Raji (cell line): ENCODE measurements around the gene PTPN14.

ENCODE experiments used
- POLR2A ChIP-seq: IDR thresholded peaks from 2 replicates; pipeline ENCODE4 v1.6.1; 2011; ENCODE audit warnings: low read depth, low read length, control low read depth; ENCODE audit not compliant: insufficient read depth

The PTPN14 gene

GRCh38 chr1:214419650-214420049, 131.8 kb downstream of the PTPN14 start:
- no peak for TF ChIP-seq POLR2A

- no peak for TF ChIP-seq POLR2A
Measured at GRCh38 chr1:214418391-214418790, 133.0 kb downstream of the PTPN14 start.

- TF ChIP-seq POLR2A, result no peak
Measured at GRCh38 chr1:214417545-214418210, 133.7 kb downstream of the PTPN14 start.

- TF ChIP-seq POLR2A, result no peak
Measured at GRCh38 chr1:214416858-214417257, 134.5 kb downstream of the PTPN14 start.

GRCh38 chr1:214416417-214416816, 135.0 kb downstream of the PTPN14 start:
- no peak for TF ChIP-seq POLR2A

GRCh38 chr1:214415131-214415530, 136.3 kb downstream of the PTPN14 start:
- TF ChIP-seq POLR2A, result no peak

DNA sequence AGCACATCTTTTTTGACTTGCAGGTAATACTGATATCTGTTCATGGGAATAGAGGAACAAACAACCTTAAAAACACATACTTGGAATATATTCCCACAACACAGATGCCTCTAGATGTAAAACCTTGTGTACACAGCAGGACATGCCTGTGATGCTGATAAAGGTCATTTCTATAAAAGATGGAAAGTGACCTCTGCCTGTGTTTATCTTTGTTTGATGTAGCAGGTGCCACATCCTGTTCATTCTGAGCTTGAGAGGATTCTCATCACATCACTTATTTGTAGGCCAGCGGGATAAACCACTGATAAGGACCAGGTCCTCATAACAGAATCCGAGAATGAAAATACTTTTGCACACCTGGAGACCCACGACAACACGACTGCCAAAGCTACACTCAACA, 136.7 kb downstream of the PTPN14 start:
- TF ChIP-seq POLR2A, result no peak

GRCh38 chr1:214413315-214413714, 138.1 kb downstream of the PTPN14 start:
- no peak for TF ChIP-seq POLR2A

- TF ChIP-seq POLR2A, result no peak
Measured at GRCh38 chr1:214404571-214405213, 146.7 kb downstream of the PTPN14 start.

- no peak for TF ChIP-seq POLR2A
Measured at GRCh38 chr1:214404154-214404553, 147.2 kb downstream of the PTPN14 start.

- TF ChIP-seq POLR2A, result no peak
Measured at GRCh38 chr1:214403431-214403830, 148.0 kb downstream of the PTPN14 start.

DNA sequence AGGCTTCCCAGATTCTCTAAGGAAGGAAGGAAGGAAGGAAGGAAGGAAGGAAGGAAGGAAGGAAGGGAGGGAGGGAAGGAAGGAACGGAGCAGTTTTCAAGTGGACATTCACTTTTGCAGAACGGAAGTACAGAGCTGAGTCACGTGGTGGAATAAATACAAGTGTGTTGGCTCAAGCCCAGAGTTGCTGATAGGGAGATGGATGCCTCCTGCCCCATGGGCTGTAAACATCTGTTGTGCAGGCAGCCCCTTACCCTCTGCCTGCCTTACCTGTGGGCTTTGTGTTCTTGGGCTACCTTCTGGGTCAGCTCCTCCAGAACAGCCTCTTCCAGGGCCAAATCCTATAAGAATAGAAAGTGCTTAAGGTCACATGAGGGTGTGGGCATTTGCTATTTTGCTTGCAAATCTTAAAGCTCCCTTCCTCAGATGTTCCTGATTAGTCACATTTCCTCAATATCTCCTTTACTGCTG, 148.8 kb downstream of the PTPN14 start:
- no peak for TF ChIP-seq POLR2A

DNA sequence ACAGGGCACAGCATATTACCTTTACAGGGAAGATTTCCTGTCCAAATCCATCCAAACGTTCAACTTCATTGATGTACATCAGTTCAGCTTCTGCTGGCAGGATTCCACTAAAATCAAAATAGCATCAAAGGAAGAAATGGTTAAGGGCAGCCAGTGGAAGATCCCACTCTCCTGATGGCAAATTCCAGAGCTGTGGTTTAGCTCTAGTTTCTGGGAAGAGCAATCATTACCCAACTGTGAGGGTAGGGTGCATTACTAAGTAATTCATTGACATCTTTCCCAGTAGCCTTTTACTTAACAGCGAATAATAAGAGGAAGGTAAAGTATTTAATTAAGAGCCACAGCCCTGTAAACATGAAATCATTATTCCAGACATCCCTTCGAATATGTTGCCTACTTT, 149.7 kb downstream of the PTPN14 start:
- no peak for TF ChIP-seq POLR2A

DNA sequence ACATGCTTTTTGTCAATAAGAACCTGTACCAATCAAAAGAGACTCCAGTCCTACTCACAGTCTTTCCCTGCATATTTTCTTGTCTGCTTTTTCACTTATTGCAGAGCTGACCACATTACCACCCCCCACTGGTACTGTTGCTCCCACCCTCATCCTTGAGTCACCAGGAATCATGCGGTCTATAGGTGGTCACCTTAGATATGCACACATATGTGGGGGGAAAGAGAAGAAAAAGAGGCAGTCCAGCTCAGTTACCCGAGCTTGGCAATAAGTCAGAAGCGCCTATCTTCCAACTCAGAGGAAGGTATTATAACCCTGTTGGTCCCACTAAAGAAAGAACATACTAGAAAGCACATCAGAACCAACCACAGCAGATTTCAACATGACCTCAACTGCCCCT, 151.3 kb downstream of the PTPN14 start:
- no peak for TF ChIP-seq POLR2A

GRCh38 chr1:214398490-214398889, 152.9 kb downstream of the PTPN14 start:
- TF ChIP-seq POLR2A, result no peak

GRCh38 chr1:214397497-214397896, 153.9 kb downstream of the PTPN14 start:
- TF ChIP-seq POLR2A, result no peak

DNA sequence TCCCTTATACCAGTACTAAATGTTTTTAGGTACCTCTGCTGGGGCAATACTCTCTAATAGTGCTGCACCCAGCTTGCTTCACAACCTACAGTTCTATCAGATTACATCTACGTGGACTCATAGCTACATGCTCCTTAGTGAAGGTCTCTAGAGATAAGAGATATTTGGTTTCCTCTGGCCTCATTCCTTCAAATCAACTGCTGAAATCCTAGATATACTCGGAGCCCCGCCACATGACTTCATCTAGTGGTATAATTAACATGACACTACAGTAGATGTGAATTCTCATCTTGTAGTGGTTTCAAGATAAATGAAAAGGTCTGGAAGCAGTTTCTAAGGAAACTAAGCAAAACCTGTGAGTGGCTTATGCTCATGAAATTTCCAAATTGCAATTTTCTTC, 155.1 kb downstream of the PTPN14 start:
- TF ChIP-seq POLR2A, result no peak
